Activated CD4-positive, alpha-beta T cell treated with anti-CD3 and anti-CD28 coated beads for 1 hour (primary cell): ENCODE results near the gene GATA2.

Experiments used
- DNase-seq: peaks from one replicate; pipeline ENCODE4 v3.0.0-alpha.2; 2020

GATA2 gene

GRCh38 chr3:128429751-128430150 is 63.2 kb downstream of the GATA2 start:
- DNase-seq = no peak
